ENCODE data around the gene RALY. TPM values are rescaled to one million over a fixed set of nuclear protein-coding genes. Genes with fewer than 3 reads are reported as not detected.

RALY gene
- 136 and 151 TPM in 2 replicates for total RNA-seq (2014; rRNA removed; shearing (Covaris generic))
- 163 and 173 TPM in 2 replicates for total RNA-seq (2022)
- percentile 92 among the genes with signal in this experiment for Bru-seq, nascent RNA
- BruChase-seq, experiment 1, labeled RNA remaining after a 6-hour chase: percentile 87 among the genes with signal in this experiment
- percentile 81 among the genes with signal in this experiment for BruChase-seq, experiment 2, labeled RNA remaining after a 2-hour chase
- long read RNA-seq, full-length matches to known transcripts: 282 of 391 reads
- long read RNA-seq, partial matches to known transcripts: 31 of 391 reads
- long read RNA-seq, other reads (novel, unspliced or antisense): 78 of 391 reads

DNA sequence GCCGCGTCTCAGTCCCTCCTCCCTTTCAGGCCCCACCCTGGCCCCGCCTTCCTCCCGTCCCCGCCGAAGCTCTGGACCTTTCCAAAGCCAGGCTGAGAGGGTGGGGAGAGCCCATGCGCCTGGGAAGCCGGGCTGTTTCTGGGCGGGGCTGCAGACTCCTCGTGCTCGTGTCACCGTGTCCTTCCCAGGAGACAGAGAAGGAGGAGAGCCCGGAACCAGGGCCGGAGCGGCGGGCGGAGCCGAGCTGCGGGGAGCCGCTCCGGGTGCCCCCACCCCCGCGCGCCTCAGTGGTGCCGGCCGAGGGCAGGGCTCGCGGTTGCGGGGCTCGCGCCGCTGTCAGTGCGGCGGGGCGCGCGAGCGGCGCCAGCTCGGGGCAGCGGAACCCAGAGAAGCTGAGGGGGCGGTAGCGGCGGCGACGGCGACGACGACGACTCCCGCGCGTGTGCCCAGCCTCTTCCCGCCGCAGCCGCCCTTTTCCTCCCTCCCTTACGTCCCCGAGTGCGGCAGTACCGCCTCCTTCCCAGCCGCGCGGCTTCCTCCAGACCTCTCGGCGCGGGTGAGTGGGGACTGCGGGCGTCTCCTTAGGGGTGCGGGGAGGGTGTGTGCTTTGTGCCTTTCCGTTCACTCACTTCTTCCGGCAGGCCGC lies at the start of gene RALY:
RALY (plus strand) TSS at position 336 of the 646 bp plus-strand sequence. CDS start 78,164 bp downstream, outside the sequence.
- H3K4me1 ChIP-seq (ENCODE audit: insufficient read depth, low read length, poor library complexity, severe bottlenecking): peaks cover 42% of the 10 kb centered on the region
- POLR2A ChIA-PET: interaction anchor here (0.5 to 2.3 kb wide), 17 partner anchors 7 to 314 kb away, joined by 3 to 6 read pairs (median 4); no protein-coding TSS in a partner anchor
- DNase-seq (ENCODE audit: low spot score): peak; percentile 85

DNA sequence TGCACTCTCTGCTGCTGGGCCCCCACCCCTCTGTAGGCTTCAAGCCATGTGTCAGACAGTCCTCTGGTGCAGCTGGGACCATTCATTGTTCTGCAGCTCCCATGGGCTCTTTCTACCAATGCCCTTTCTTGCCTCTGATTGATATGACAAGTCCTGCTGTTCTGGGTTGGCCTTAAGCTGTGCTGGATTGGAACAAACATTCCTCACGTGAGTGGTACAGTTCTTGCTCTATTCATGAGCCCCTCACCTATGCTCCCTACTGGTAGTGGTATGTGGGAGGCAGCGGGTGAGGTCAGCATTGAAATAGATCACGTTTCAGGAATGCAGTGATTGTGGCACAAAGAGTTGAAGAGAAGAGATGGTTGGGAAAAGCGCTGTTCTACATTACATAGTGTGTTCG lies 48.8 kb upstream of the RALY start:
- intact Hi-C loops (cut with micrococcal nuclease; ENCODE audit: unreplicated experiment): no loop called here
- POLR2A ChIA-PET: no interaction called here
- no peaks in the 10 kb centered on the region for H3K79me2 ChIP-seq (ENCODE audit: insufficient read depth, low read depth, low read length)
- BruUV-seq (replicated peaks): no TSS peak
- H3K9me3 ChIP-seq (ENCODE audit: low read length): peaks cover 40% of the 10 kb centered on the region
- no peak for DNase-seq (ENCODE audit: low spot score)
- no peaks in the 10 kb centered on the region for H3K4me1 ChIP-seq (ENCODE audit: insufficient read depth, low read length, poor library complexity, severe bottlenecking)
- peaks cover 3% of the 10 kb centered on the region; the same call in 1 of the 2 replicates for H3K36me3 ChIP-seq (ENCODE audit: insufficient read depth, low read length)
- H4K20me1 ChIP-seq (ENCODE audit: insufficient read depth, low read length): no peaks in the 10 kb centered on the region
- no peaks in the 10 kb centered on the region for H3K9me2 ChIP-seq (ENCODE audit: insufficient read depth, low read length)
- H3K4me3 ChIP-seq (ENCODE audit: low read depth, low read length, poor library complexity, severe bottlenecking): no peak overlapping the region
- H2AFZ ChIP-seq (ENCODE audit: low read length): no peak overlapping the region
- CTCF ChIA-PET (ENCODE audit: unreplicated experiment): no interaction called here
- H3K27ac ChIP-seq (ENCODE audit: low read depth, low read length, poor library complexity, severe bottlenecking): no peak overlapping the region
- no peak overlapping the region for H3K4me2 ChIP-seq (ENCODE audit: low read length)
- TF ChIP-seq, protein P1, sequence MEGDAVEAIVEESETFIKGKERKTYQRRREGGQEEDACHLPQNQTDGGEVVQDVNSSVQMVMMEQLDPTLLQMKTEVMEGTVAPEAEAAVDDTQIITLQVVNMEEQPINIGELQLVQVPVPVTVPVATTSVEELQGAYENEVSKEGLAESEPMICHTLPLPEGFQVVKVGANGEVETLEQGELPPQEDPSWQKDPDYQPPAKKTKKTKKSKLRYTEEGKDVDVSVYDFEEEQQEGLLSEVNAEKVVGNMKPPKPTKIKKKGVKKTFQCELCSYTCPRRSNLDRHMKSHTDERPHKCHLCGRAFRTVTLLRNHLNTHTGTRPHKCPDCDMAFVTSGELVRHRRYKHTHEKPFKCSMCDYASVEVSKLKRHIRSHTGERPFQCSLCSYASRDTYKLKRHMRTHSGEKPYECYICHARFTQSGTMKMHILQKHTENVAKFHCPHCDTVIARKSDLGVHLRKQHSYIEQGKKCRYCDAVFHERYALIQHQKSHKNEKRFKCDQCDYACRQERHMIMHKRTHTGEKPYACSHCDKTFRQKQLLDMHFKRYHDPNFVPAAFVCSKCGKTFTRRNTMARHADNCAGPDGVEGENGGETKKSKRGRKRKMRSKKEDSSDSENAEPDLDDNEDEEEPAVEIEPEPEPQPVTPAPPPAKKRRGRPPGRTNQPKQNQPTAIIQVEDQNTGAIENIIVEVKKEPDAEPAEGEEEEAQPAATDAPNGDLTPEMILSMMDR (conservative IDR thresholded peaks at IDR 0.05; ENCODE audit: low read length): no peak
- no peak for TF ChIP-seq EZH2phosphoT487 (IDR thresholded peaks at IDR 0.05; ENCODE audit: borderline replicate concordance, low read depth, low read length)

More for the DNA sequence above, at the start of gene RALY:
- Histone ChIP-seq H3K79me2 (ENCODE audit: insufficient read depth, low read depth, low read length) (peaks cover 64% of the 10 kb centered on the region), H3K27ac (ENCODE audit: low read depth, low read length, poor library complexity, severe bottlenecking) (peak within 1 kb of the TSS; percentile 78), H3K9me3 (ENCODE audit: low read length) (no peaks in the 10 kb centered on the region), H3K4me3 (ENCODE audit: low read depth, low read length, poor library complexity, severe bottlenecking) (peak within 1 kb of the TSS; percentile 99), H3K4me2 (ENCODE audit: low read length) (peak within 1 kb of the TSS; percentile 98), H4K20me1 (ENCODE audit: insufficient read depth, low read length) (peaks cover 38% of the 10 kb centered on the region), H2AFZ (ENCODE audit: low read length) (peak within 1 kb of the TSS; percentile 47), H3K36me3 (ENCODE audit: insufficient read depth, low read length) (peaks cover 47% of the 10 kb centered on the region), H3K9me2 (ENCODE audit: insufficient read depth, low read length) (no peaks in the 10 kb centered on the region)
- intact Hi-C loops (cut with micrococcal nuclease; ENCODE audit: unreplicated experiment): loop anchor here (1.0 to 2.0 kb wide), 3 partner anchors 110 to 119 kb away; partner anchors contain the start of gene EIF2S2
- no TSS peak for BruUV-seq (replicated peaks)
- TF ChIP-seq, protein P1 (conservative IDR thresholded peaks at IDR 0.05; ENCODE audit: low read length): no peak
- no peak for TF ChIP-seq EZH2phosphoT487 (IDR thresholded peaks at IDR 0.05; ENCODE audit: borderline replicate concordance, low read depth, low read length)
- CTCF ChIA-PET (ENCODE audit: unreplicated experiment): interaction anchor here (0.5 to 1.4 kb wide), 6 partner anchors 18 to 1154 kb away, joined by 3 to 4 read pairs (median 3); partner anchors contain the start of gene EDEM2
